ENCODE data around the gene SCAMP2.
"Not testable (repeated sequence)": the region's sequence is repeated elsewhere in the genome, so short reads cannot be mapped to it uniquely, and the experiment has no call there.

The SCAMP2 gene

DNA sequence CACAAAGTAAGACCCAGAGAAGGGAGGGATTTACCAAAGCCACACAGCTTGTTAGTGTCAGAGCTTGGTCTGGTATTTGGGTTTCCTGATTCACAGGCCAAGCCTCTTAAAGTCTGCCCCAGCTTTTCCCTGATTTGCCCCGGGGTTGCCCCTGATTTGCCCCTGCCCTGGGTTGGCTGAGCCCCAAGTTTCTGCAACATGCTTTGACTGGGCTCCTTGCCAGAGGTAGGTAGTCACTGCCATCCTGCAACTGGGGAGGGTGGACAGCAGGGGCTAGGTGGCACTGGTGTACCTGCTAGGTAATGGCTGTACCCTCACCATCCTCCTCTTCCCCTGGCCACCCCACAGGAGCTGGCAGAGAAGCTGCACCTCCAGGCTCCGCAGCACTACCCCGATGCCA lies 19.1 kb upstream of the SCAMP2 start:
- Histone ChIP-seq H3K9ac (ENCODE audit: low read length in 5 of 5) (no peak overlapping the region), H3K36me3 (ENCODE audit: control insufficient read depth in 5 of 5, insufficient read depth in 5 of 5, low read length in 5 of 5) (peaks cover 0 to 40% (median 27%) of the 10 kb centered on the region in 5 donors), H3K9me3 (ENCODE audit: control insufficient read depth in 5 of 5, low read length in 5 of 5) (no peaks in the 10 kb centered on the region), H3K27ac (ENCODE audit: low read depth, low read length) (no peak overlapping the region), H3K4me1 (ENCODE audit: control insufficient read depth in 5 of 5, insufficient read depth in 5 of 5, low read length in 5 of 5) (peaks cover 6 to 31% (median 27%) of the 10 kb centered on the region in 5 donors), H3K27me3 (ENCODE audit: control insufficient read depth in 5 of 5, insufficient read depth in 4 of 5, low read length in 5 of 5) (no peaks in the 10 kb centered on the region), H3K4me3 (ENCODE audit: low read depth in 1 of 5, low read length in 5 of 5) (no peak overlapping the region)

DNA sequence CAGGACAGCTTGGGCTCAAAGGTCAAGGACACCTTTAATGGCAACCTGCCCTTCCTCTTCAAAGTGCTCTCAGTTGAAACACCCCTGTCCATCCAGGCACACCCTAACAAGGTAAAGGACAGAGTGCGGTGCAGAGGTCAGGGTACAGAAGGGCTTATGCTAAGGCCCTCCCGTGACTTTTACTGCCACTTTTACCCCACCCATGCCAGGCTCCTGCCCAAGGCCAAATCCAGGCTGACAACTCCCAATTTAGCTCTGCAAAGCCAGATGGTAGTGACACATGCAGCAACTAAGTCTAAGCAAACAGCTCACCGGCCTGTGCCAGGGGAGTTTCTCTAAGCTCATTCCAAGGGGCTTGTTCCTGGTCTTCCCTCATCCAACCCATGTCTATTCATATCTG lies 18.3 kb upstream of the SCAMP2 start:
- Histone ChIP-seq H3K4me1 (ENCODE audit: control insufficient read depth in 5 of 5, insufficient read depth in 5 of 5, low read length in 5 of 5) (peaks cover 6 to 26% (median 24%) of the 10 kb centered on the region in 5 donors), H3K4me3 (ENCODE audit: low read depth in 1 of 5, low read length in 5 of 5) (no peak overlapping the region), H3K27me3 (ENCODE audit: control insufficient read depth in 5 of 5, insufficient read depth in 4 of 5, low read length in 5 of 5) (no peaks in the 10 kb centered on the region), H3K27ac (ENCODE audit: low read depth, low read length) (no peak overlapping the region), H3K36me3 (ENCODE audit: control insufficient read depth in 5 of 5, insufficient read depth in 5 of 5, low read length in 5 of 5) (peaks cover 0 to 34% (median 23%) of the 10 kb centered on the region in 5 donors), H3K9ac (ENCODE audit: low read length in 5 of 5) (peak overlapping the region in 1 of 5 donors; percentile 28), H3K9me3 (ENCODE audit: control insufficient read depth in 5 of 5, low read length in 5 of 5) (no peaks in the 10 kb centered on the region)

DNA sequence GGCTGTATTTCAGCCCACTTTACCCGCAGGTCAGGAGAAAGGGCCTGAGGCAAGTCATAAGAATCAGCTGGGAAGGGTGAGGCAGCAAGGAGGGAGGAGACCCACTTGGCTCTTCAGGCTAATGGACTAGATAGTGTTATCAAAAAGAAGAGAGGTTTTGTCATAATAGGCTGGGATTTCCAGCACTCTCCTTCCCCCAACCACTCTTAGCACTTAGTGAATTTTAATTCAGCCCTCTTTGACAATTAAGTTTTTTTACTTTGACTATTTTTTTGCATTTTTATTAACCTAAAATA lies 17.4 kb upstream of the SCAMP2 start:
- Histone ChIP-seq H3K9ac (ENCODE audit: low read length in 5 of 5) (peak overlapping the region; percentile 69 to 97 (median 91)), H3K36me3 (ENCODE audit: control insufficient read depth in 5 of 5, insufficient read depth in 5 of 5, low read length in 5 of 5) (peaks cover 0 to 25% (median 19%) of the 10 kb centered on the region in 5 donors), H3K4me3 (ENCODE audit: low read depth in 1 of 5, low read length in 5 of 5) (peak overlapping the region; percentile 92 to 96 (median 95)), H3K4me1 (ENCODE audit: control insufficient read depth in 5 of 5, insufficient read depth in 5 of 5, low read length in 5 of 5) (peaks cover 6 to 26% (median 24%) of the 10 kb centered on the region in 5 donors), H3K27ac (ENCODE audit: low read depth, low read length) (peak overlapping the region; percentile 61), H3K9me3 (ENCODE audit: control insufficient read depth in 5 of 5, low read length in 5 of 5) (no peaks in the 10 kb centered on the region), H3K27me3 (ENCODE audit: control insufficient read depth in 5 of 5, insufficient read depth in 4 of 5, low read length in 5 of 5) (no peaks in the 10 kb centered on the region)

DNA sequence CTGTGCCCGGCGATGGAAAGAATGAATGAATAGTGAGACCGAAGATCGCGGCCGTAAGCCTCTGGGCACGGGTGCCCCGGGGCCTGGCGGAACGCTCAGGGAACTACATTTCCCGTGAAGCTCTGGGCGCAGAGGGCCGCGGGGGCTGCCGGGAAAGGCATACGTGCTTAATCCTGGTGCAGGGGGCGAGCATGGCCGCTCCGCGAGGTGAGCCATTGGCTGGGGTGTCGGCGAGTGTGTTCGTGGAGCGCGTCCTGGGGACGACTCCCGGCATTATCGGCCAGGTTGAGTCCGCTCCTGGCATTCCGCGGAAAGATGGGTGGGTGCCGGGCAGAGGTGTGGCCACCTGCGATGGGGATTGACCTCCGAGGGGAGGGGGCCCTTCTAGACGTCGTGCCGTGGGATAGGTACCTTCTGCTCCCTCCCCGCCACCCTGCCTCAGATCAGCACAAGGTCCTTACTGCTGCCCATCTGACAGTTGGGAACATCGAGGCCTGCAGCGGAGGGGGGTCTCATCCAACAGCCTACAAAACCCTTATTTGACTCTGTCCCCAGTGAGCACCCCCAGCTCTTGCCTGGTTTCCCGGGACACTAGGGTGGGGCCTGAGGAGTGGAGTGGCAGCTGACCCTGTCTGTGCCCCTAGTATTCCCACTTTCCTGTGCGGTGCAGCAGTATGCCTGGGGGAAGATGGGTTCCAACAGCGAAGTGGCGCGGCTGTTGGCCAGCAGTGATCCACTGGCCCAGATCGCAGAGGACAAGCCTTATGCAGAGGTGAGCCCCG lies 16.9 kb upstream of the SCAMP2 start, which contains the start of gene MPI:
Gene MPI (plus strand): TSS at position 160 of the 782 bp plus-strand sequence. CDS start 32 bp downstream, at position 192.
- Histone ChIP-seq H3K4me3 (ENCODE audit: low read depth in 1 of 5, low read length in 5 of 5) (peak within 1 kb of the TSS; percentile 92 to 96 (median 95)), H3K9me3 (ENCODE audit: control insufficient read depth in 5 of 5, low read length in 5 of 5) (no peaks in the 10 kb centered on the region), H3K4me1 (ENCODE audit: control insufficient read depth in 5 of 5, insufficient read depth in 5 of 5, low read length in 5 of 5) (peaks cover 6 to 28% (median 24%) of the 10 kb centered on the region in 5 donors), H3K36me3 (ENCODE audit: control insufficient read depth in 5 of 5, insufficient read depth in 5 of 5, low read length in 5 of 5) (peaks cover 0 to 22% (median 19%) of the 10 kb centered on the region in 5 donors), H3K27me3 (ENCODE audit: control insufficient read depth in 5 of 5, insufficient read depth in 4 of 5, low read length in 5 of 5) (no peaks in the 10 kb centered on the region), H3K27ac (ENCODE audit: low read depth, low read length) (peak within 1 kb of the TSS; percentile 61), H3K9ac (ENCODE audit: low read length in 5 of 5) (peak within 1 kb of the TSS; percentile 69 to 97 (median 91))

DNA sequence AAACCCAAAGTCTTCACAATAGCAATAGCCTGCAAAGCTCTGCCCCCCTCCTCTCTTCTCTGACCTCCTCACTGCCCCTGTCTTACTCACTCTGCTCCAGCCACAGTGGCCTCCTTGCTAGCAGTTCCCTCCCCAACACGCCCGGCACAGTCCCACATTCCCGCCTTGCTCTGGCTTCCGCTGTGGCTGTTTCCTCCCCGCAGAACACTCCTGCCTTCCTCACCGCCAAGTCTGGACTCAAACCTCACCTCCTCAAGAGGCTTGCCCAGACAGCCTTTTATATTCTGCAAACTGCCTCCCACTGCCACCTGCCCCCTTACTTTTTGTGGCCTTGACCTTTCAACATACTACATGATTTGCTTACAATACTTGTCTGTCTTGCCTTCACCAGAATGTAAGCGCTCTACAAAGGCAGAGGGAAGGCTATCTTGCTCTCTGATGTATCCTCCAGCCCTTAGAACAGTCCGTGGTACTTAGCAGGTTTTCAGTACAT lies 16.3 kb upstream of the SCAMP2 start:
- Histone ChIP-seq H3K27ac (ENCODE audit: low read depth, low read length) (peak overlapping the region; percentile 61), H3K4me1 (ENCODE audit: control insufficient read depth in 5 of 5, insufficient read depth in 5 of 5, low read length in 5 of 5) (peaks cover 6 to 35% (median 30%) of the 10 kb centered on the region in 5 donors), H3K9me3 (ENCODE audit: control insufficient read depth in 5 of 5, low read length in 5 of 5) (no peaks in the 10 kb centered on the region), H3K4me3 (ENCODE audit: low read depth in 1 of 5, low read length in 5 of 5) (peak overlapping the region; percentile 92 to 96 (median 93)), H3K9ac (ENCODE audit: low read length in 5 of 5) (peak overlapping the region; percentile 69 to 97 (median 91)), H3K36me3 (ENCODE audit: control insufficient read depth in 5 of 5, insufficient read depth in 5 of 5, low read length in 5 of 5) (peaks cover 0 to 22% (median 19%) of the 10 kb centered on the region in 5 donors), H3K27me3 (ENCODE audit: control insufficient read depth in 5 of 5, insufficient read depth in 4 of 5, low read length in 5 of 5) (no peaks in the 10 kb centered on the region)

DNA sequence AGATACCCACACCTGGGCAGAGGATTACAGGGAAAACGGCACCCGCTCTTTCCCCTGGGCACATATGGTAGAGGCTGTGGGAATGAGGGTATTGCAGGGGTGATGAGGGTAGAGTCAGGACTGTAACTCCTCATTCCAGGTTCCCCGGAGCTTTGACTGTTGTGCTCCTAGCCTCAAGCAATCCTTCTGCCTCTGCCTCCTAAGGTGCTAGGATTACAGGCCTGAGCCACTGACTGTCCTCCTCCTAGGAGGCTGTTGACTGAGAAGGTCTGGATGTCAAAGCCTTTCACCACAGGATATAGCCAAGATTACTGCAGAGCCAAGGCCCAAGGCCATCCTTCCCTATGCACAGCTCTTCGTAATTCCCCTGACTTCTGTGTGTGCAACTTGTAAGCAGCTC lies 15.6 kb upstream of the SCAMP2 start:
- Histone ChIP-seq H3K4me3 (ENCODE audit: low read depth in 1 of 5, low read length in 5 of 5) (no peak overlapping the region), H3K4me1 (ENCODE audit: control insufficient read depth in 5 of 5, insufficient read depth in 5 of 5, low read length in 5 of 5) (peaks cover 6 to 41% (median 33%) of the 10 kb centered on the region in 5 donors), H3K27ac (ENCODE audit: low read depth, low read length) (no peak overlapping the region), H3K9me3 (ENCODE audit: control insufficient read depth in 5 of 5, low read length in 5 of 5) (no peaks in the 10 kb centered on the region), H3K27me3 (ENCODE audit: control insufficient read depth in 5 of 5, insufficient read depth in 4 of 5, low read length in 5 of 5) (no peaks in the 10 kb centered on the region), H3K36me3 (ENCODE audit: control insufficient read depth in 5 of 5, insufficient read depth in 5 of 5, low read length in 5 of 5) (peaks cover 0 to 21% (median 19%) of the 10 kb centered on the region in 5 donors), H3K9ac (ENCODE audit: low read length in 5 of 5) (peak overlapping the region in 1 of 5 donors; percentile 97)

DNA sequence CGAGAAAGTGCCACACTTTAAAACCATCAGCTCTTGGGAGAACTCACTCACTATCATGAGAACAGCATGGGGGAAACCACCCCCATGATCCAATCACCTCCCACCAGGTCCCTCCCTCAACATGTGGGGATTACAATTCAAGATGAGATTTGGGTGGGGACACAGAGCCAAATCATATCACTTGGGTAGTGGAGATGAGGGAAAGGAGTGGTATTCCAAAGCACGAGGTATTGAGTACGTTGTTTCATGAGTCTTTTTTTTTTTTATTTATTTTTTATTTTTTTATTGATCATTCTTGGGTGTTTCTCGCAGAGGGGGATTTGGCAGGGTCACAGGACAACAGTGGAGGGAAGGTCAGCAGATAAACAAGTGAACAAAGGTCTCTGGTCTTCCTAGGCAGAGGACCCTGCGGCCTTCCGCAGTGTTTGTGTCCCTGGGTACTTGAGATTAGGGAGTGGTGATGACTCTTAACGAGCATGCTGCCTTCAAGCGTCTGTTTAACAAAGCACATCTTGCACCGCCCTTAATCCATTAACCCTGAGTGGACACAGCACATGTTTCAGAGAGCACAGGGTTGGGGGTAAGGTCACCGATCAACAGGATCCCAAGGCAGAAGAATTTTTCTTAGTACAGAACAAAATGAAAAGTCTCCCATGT lies 14.5 kb upstream of the SCAMP2 start:
- not testable (repeated sequence) for H3K9me3 ChIP-seq (ENCODE audit: control insufficient read depth in 5 of 5, low read length in 5 of 5); H3K9ac ChIP-seq (ENCODE audit: low read length in 5 of 5); H3K27ac ChIP-seq (ENCODE audit: low read depth, low read length); H3K4me3 ChIP-seq (ENCODE audit: low read depth in 1 of 5, low read length in 5 of 5); H3K27me3 ChIP-seq (ENCODE audit: control insufficient read depth in 5 of 5, insufficient read depth in 4 of 5, low read length in 5 of 5)
- peaks cover 6 to 41% (median 33%) of the 10 kb centered on the region in 5 donors for H3K4me1 ChIP-seq (ENCODE audit: control insufficient read depth in 5 of 5, insufficient read depth in 5 of 5, low read length in 5 of 5)
- peaks cover 0 to 11% (median 9%) of the 10 kb centered on the region in 5 donors for H3K36me3 ChIP-seq (ENCODE audit: control insufficient read depth in 5 of 5, insufficient read depth in 5 of 5, low read length in 5 of 5)

DNA sequence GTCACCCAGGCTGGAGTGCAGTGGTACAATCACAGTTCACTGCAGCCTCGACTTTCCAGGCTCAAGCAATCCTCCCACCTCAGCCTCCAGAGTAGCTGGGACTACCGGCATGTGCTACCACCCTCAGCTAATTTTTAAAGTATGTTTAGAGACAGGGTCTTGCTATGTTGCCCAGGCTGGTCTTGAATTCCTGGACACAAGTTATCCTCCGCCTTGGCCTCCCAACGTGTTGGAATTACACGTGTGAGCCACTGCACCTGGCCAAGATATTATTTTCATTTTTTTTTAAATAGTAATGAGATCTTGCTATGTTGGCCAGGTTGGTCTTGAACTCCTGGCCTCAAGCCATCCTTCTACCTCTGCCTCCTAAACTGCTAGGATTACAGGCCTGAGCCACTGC lies 12.3 kb upstream of the SCAMP2 start:
- H3K4me1 ChIP-seq (ENCODE audit: control insufficient read depth in 5 of 5, insufficient read depth in 5 of 5, low read length in 5 of 5) = peaks cover 6 to 35% (median 26%) of the 10 kb centered on the region in 5 donors
- no peaks in the 10 kb centered on the region for H3K9me3 ChIP-seq (ENCODE audit: control insufficient read depth in 5 of 5, low read length in 5 of 5)
- no peak overlapping the region for H3K9ac ChIP-seq (ENCODE audit: low read length in 5 of 5)
- H3K27ac ChIP-seq (ENCODE audit: low read depth, low read length) = no peak overlapping the region
- no peaks in the 10 kb centered on the region for H3K27me3 ChIP-seq (ENCODE audit: control insufficient read depth in 5 of 5, insufficient read depth in 4 of 5, low read length in 5 of 5)
- no peaks in the 10 kb centered on the region for H3K36me3 ChIP-seq (ENCODE audit: control insufficient read depth in 5 of 5, insufficient read depth in 5 of 5, low read length in 5 of 5)
- H3K4me3 ChIP-seq (ENCODE audit: low read depth in 1 of 5, low read length in 5 of 5) = no peak overlapping the region

DNA sequence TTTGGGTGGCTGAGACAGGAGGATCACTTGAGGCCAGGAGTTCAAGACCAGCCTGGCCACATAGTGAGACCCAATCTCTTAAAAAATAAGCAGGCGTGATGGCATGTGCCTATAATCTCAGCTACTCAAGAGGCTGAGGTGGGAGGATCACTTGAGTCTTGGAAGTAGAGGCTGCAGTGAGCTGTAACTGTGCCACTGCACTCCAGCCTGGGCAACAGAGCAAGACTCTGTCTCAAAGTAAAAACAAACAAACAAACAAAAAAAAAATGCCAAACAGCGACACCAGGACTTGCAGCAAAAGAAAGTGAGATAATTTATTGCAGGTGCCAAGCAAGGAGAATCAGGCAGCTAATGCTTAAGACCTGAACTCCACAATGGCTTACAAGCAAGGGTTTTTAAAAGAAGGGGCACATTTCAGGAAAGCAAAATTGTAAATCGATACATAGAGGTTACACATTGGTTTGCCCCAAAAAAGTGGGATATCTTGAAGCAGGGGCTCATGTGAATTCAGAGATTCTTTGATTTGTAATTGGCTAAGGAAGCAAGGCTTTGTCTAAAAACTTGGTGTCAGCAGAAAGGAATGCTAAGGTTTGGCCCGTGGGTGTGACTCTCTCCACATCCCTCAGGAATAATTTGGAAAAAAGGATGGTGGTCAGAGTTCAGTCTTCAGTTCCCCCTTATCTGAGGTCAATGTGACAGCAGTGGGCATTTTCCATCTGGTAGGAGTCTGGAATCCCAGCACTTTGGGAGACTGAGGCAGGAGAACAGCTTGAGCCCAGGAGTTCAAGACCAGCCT lies 11.5 kb upstream of the SCAMP2 start:
- no peaks in the 10 kb centered on the region for H3K36me3 ChIP-seq (ENCODE audit: control insufficient read depth in 5 of 5, insufficient read depth in 5 of 5, low read length in 5 of 5)
- no peak overlapping the region for H3K4me3 ChIP-seq (ENCODE audit: low read depth in 1 of 5, low read length in 5 of 5)
- peaks cover 6 to 27% (median 18%) of the 10 kb centered on the region in 5 donors for H3K4me1 ChIP-seq (ENCODE audit: control insufficient read depth in 5 of 5, insufficient read depth in 5 of 5, low read length in 5 of 5)
- H3K27me3 ChIP-seq (ENCODE audit: control insufficient read depth in 5 of 5, insufficient read depth in 4 of 5, low read length in 5 of 5) = no peaks in the 10 kb centered on the region
- H3K9me3 ChIP-seq (ENCODE audit: control insufficient read depth in 5 of 5, low read length in 5 of 5) = no peaks in the 10 kb centered on the region
- no peak overlapping the region for H3K9ac ChIP-seq (ENCODE audit: low read length in 5 of 5)
- no peak overlapping the region for H3K27ac ChIP-seq (ENCODE audit: low read depth, low read length)
